ENCODE results near the gene SYCP2L.

SYCP2L gene

GRCh38 chr6:11006061-11006460, 119.2 kb downstream of the SYCP2L start:
- no peak for DNase-seq (ENCODE audit: extremely low read depth in 1 of 2, low read depth in 1 of 2)

GRCh38 chr6:11007715-11008608, 121.1 kb downstream of the SYCP2L start:
- DNase-seq (ENCODE audit: extremely low read depth in 1 of 2, low read depth in 1 of 2), result no peak

GRCh38 chr6:11008821-11009220, 122.0 kb downstream of the SYCP2L start:
- no peak for DNase-seq (ENCODE audit: extremely low read depth in 1 of 2, low read depth in 1 of 2)

- no peak for DNase-seq (ENCODE audit: extremely low read depth in 1 of 2, low read depth in 1 of 2)
Observed at GRCh38 chr6:11009353-11009752, 122.5 kb downstream of the SYCP2L start.

GRCh38 chr6:11011787-11012234, 125.0 kb downstream of the SYCP2L start:
- no peak for DNase-seq (ENCODE audit: extremely low read depth in 1 of 2, low read depth in 1 of 2)

- DNase-seq (ENCODE audit: extremely low read depth in 1 of 2, low read depth in 1 of 2), result no peak
Observed at GRCh38 chr6:11012295-11012754, 125.5 kb downstream of the SYCP2L start.

GRCh38 chr6:11012976-11013720, 126.3 kb downstream of the SYCP2L start:
- no peak for DNase-seq (ENCODE audit: extremely low read depth in 1 of 2, low read depth in 1 of 2)

- no peak for DNase-seq (ENCODE audit: extremely low read depth in 1 of 2, low read depth in 1 of 2)
Observed at GRCh38 chr6:11013721-11014070, 126.8 kb downstream of the SYCP2L start.

GRCh38 chr6:11015102-11015501, 128.2 kb downstream of the SYCP2L start:
- DNase-seq (ENCODE audit: extremely low read depth in 1 of 2, low read depth in 1 of 2), result no peak

- DNase-seq (ENCODE audit: extremely low read depth in 1 of 2, low read depth in 1 of 2), result no peak
Observed at GRCh38 chr6:11016452-11016851, 129.6 kb downstream of the SYCP2L start.

GRCh38 chr6:11017090-11017489, 130.2 kb downstream of the SYCP2L start:
- DNase-seq (ENCODE audit: extremely low read depth in 1 of 2, low read depth in 1 of 2), result no peak

GRCh38 chr6:11018225-11018624, 131.4 kb downstream of the SYCP2L start:
- DNase-seq (ENCODE audit: extremely low read depth in 1 of 2, low read depth in 1 of 2), result no peak

GRCh38 chr6:11021003-11021402, 134.2 kb downstream of the SYCP2L start:
- no peak for DNase-seq (ENCODE audit: extremely low read depth in 1 of 2, low read depth in 1 of 2)

- no peak for DNase-seq (ENCODE audit: extremely low read depth in 1 of 2, low read depth in 1 of 2)
Observed at GRCh38 chr6:11021714-11022113, 134.9 kb downstream of the SYCP2L start.

GRCh38 chr6:11023032-11023431, 136.2 kb downstream of the SYCP2L start:
- no peak for DNase-seq (ENCODE audit: extremely low read depth in 1 of 2, low read depth in 1 of 2)
